ENCODE data around the gene ATP8A2. TPM values are rescaled to one million over a fixed set of nuclear protein-coding genes. Genes with fewer than 3 reads are reported as not detected.
"Not testable (repeated sequence)": the region's sequence is repeated elsewhere in the genome, so short reads cannot be mapped to it uniquely, and the experiment has no call there.

Gene ATP8A2
- total and polyA plus RNA-seq, 3 donors from 2014 or later: 14.2 to 38.3 (median 16.5) TPM

GRCh38 chr13:25783601-25784024 lies 411.8 kb downstream of the ATP8A2 start:
- Histone ChIP-seq H3K36me3 (ENCODE audit: low read depth, missing control alignments) (no peaks in the 10 kb centered on the region), H3K4me3 (no peak overlapping the region), H3K27ac (no peak overlapping the region), H3K9me3 (no peaks in the 10 kb centered on the region), H3K4me1 (no peaks in the 10 kb centered on the region), H3K27me3 (no peaks in the 10 kb centered on the region)
- intact Hi-C loops (cut with DNase I; ENCODE audit: low total_unique reads): no loop called here
- no peak for DNase-seq
- TF ChIP-seq, protein P1, sequence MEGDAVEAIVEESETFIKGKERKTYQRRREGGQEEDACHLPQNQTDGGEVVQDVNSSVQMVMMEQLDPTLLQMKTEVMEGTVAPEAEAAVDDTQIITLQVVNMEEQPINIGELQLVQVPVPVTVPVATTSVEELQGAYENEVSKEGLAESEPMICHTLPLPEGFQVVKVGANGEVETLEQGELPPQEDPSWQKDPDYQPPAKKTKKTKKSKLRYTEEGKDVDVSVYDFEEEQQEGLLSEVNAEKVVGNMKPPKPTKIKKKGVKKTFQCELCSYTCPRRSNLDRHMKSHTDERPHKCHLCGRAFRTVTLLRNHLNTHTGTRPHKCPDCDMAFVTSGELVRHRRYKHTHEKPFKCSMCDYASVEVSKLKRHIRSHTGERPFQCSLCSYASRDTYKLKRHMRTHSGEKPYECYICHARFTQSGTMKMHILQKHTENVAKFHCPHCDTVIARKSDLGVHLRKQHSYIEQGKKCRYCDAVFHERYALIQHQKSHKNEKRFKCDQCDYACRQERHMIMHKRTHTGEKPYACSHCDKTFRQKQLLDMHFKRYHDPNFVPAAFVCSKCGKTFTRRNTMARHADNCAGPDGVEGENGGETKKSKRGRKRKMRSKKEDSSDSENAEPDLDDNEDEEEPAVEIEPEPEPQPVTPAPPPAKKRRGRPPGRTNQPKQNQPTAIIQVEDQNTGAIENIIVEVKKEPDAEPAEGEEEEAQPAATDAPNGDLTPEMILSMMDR (IDR thresholded peaks at IDR 0.05): no peak
- no peak for TF ChIP-seq POLR2A (IDR thresholded peaks at IDR 0.05)
- WGBS, 2 donors: 48 to 49% methylated on average over 5 of the region's 5 CpGs

DNA sequence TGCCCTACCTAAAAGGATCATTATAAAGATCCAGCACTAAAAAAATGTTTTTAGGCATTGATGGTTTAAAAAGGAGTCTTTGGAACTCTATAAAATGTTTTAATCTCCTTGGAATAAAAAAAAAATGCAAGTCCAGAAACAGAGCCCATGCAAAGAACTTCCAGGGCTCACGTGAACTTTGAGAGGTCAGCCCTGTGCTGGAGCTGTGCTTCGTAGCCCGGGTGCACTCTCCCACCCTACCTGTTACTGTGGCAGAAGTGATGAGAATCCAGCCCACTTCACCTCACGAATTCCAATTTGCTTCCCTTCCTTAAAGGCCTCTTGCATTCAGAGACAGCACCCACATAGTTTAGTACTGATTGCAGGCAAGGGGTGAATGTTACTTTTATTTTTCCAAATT lies 412.3 kb downstream of the ATP8A2 start:
- H3K27ac ChIP-seq: no peak overlapping the region
- intact Hi-C loops (cut with DNase I; ENCODE audit: low total_unique reads): no loop called here
- no peak for DNase-seq
- WGBS, 2 donors: 42 to 59% methylated on average over 4 of the region's 4 CpGs
- H3K4me3 ChIP-seq: no peak overlapping the region
- no peaks in the 10 kb centered on the region for H3K9me3 ChIP-seq
- no peak for TF ChIP-seq POLR2A (IDR thresholded peaks at IDR 0.05)
- TF ChIP-seq, protein P1 (IDR thresholded peaks at IDR 0.05): no peak
- no peaks in the 10 kb centered on the region for H3K36me3 ChIP-seq (ENCODE audit: low read depth, missing control alignments)
- H3K4me1 ChIP-seq: no peaks in the 10 kb centered on the region
- H3K27me3 ChIP-seq: no peaks in the 10 kb centered on the region

DNA sequence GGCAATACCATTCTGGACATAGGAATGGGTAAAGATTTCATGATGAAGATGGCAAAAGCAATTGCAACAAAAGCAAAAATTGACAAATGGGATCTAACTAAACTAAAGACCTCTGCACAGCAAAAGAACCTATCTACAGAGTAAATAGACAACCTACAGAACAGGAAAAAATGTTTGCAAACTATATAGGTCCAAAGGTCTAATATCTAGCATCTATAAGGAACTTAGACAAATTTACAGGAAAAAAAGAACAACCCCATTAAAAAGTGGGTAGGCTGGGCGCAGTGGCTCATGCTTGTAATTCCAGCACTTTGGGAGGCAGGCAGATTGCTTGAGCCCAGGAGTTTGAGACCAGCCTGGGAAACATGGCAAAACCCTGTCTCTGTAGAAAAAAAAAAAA lies 418.4 kb downstream of the ATP8A2 start:
- H3K9me3 ChIP-seq; intact Hi-C loops (cut with DNase I; ENCODE audit: low total_unique reads); H3K4me3 ChIP-seq; H3K36me3 ChIP-seq (ENCODE audit: low read depth, missing control alignments); H3K27ac ChIP-seq; H3K27me3 ChIP-seq; H3K4me1 ChIP-seq; DNase-seq: not testable (repeated sequence)
- WGBS, 2 donors: 95 to 100% methylated on average over 1 of the region's 1 CpG

DNA sequence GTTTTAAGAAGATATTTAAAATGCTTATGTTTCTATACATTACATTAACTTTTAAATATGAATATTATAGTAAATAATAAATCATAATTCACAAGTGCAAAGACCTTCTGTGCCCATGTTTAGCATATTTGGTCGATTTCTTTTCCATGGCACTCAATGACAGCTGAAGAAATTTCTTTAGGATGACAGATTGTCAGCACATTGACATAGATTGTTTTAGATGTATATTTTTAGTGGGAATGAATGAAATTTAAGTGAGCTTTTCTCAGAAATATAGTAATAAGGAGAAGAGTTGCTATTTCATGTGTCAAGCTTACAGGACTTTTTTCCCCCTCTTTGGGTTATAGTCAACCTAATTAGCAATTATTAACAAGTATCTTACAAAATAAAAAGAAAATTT lies 423.5 kb downstream of the ATP8A2 start:
- Histone ChIP-seq H3K36me3 (ENCODE audit: low read depth, missing control alignments) (no peaks in the 10 kb centered on the region), H3K4me3 (no peak overlapping the region), H3K4me1 (no peaks in the 10 kb centered on the region), H3K9me3 (no peaks in the 10 kb centered on the region), H3K27me3 (no peaks in the 10 kb centered on the region), H3K27ac (no peak overlapping the region)
- TF ChIP-seq, protein P1 (IDR thresholded peaks at IDR 0.05): no peak
- TF ChIP-seq POLR2A (IDR thresholded peaks at IDR 0.05): no peak
- intact Hi-C loops (cut with DNase I; ENCODE audit: low total_unique reads): no loop called here
- no peak for DNase-seq
- 86 to 90% methylated on average over 1 of the region's 1 CpG for WGBS, 2 donors

GRCh38 chr13:25796474-25796873 lies 424.7 kb downstream of the ATP8A2 start:
- intact Hi-C loops (cut with DNase I; ENCODE audit: low total_unique reads): no loop called here
- no peaks in the 10 kb centered on the region for H3K27me3 ChIP-seq
- WGBS, 2 donors: 95% methylated on average over 1 of the region's 1 CpG

More at GRCh38 chr13:25796474-25796873, 424.7 kb downstream of the ATP8A2 start:
- TF ChIP-seq POLR2A (IDR thresholded peaks at IDR 0.05): no peak
- TF ChIP-seq, protein P1 (IDR thresholded peaks at IDR 0.05): no peak
- Histone ChIP-seq H3K27ac (no peak overlapping the region), H3K9me3 (no peaks in the 10 kb centered on the region), H3K4me1 (no peaks in the 10 kb centered on the region), H3K36me3 (ENCODE audit: low read depth, missing control alignments) (no peaks in the 10 kb centered on the region), H3K4me3 (no peak overlapping the region)
- DNase-seq: no peak

Measured in testis (tissue), 3 donors.